ENCODE measurements around the gene ZNF853. TPM values are rescaled to one million over a fixed set of nuclear protein-coding genes. Genes with fewer than 3 reads are reported as not detected.

Gene ZNF853
- total and polyA plus RNA-seq, 10 of the 15 experiments (the other 5 are each of a cell fraction or from before 2014, with no cell fraction given): 0.04 to 0.26 (median 0.05) TPM; not detected in 4

- TF ChIP-seq EP300 (IDR thresholded peaks at IDR 0.05; ENCODE audit: borderline replicate concordance in 1 of 2, control insufficient read depth in 1 of 2, low read depth in 2 of 2, low read length in 2 of 2) (no peak), NFIC (IDR thresholded peaks at IDR 0.05; ENCODE audit: low read depth, low read length) (no peak), CREM (IDR thresholded peaks at IDR 0.05; ENCODE audit: low read depth) (no peak), NBN (IDR thresholded peaks at IDR 0.05) (no peak), E4F1 (IDR thresholded peaks at IDR 0.05; ENCODE audit: borderline replicate concordance, partially characterized antibody) (no peak), NR2C2 (IDR thresholded peaks at IDR 0.05; ENCODE audit: borderline replicate concordance, control insufficient read depth, insufficient read length, low read depth) (no peak), IRF3 (IDR thresholded peaks at IDR 0.05) (no peak), ESRRA (IDR thresholded peaks at IDR 0.05; ENCODE audit: low read length) (no peak), ZNF217 (IDR thresholded peaks at IDR 0.05) (peak; percentile 88), HCFC1 (IDR thresholded peaks at IDR 0.05; ENCODE audit: low read length) (peak; percentile 62), EED (IDR thresholded peaks at IDR 0.05; ENCODE audit: low read depth) (no peak), USF2 (IDR thresholded peaks at IDR 0.05; ENCODE audit: borderline replicate concordance, low read depth, low read length) (no peak), IKZF2 (IDR thresholded peaks at IDR 0.05) (no peak), EZH2 (IDR thresholded peaks at IDR 0.05; ENCODE audit: borderline replicate concordance, control insufficient read depth, low read depth, low read length) (no peak), TCF7 (IDR thresholded peaks at IDR 0.05; ENCODE audit: borderline replicate concordance) (no peak), MEF2A (IDR thresholded peaks at IDR 0.05; ENCODE audit: insufficient read depth, low read depth, low read length) (peak; percentile 74; the same call in 1 of the 2 replicates), IRF4 (IDR thresholded peaks at IDR 0.05; ENCODE audit: low read depth, low read length) (no peak), ZBED1 (IDR thresholded peaks at IDR 0.05; ENCODE audit: borderline replicate concordance) (no peak), MLLT1 (IDR thresholded peaks at IDR 0.05) (no peak), SMC3 (IDR thresholded peaks at IDR 0.05; ENCODE audit: borderline replicate concordance, low read length) (peak; percentile 49; the same call in 1 of the 2 replicates), ETV6 (conservative IDR thresholded peaks at IDR 0.05 in 1 of 2, IDR thresholded peaks at IDR 0.05 in 1 of 2; ENCODE audit: borderline replicate concordance in 1 of 2, low read depth in 1 of 2) (no peak), PBX3 (IDR thresholded peaks at IDR 0.05; ENCODE audit: insufficient replicate concordance, low read depth, low read length) (peak; percentile 9), POU2F2 (IDR thresholded peaks at IDR 0.05; ENCODE audit: borderline replicate concordance, low read depth, low read length) (peak; percentile 62; the same call in 1 of the 3 replicates)
Observed at GRCh38 chr7:6589829-6590644, 25.4 kb upstream of the ZNF853 start, which contains the start of gene INTS15 (continued).
